CD14-positive monocyte (primary cell): Measurements from ENCODE around the gene SNAI3. TPM values are rescaled to one million over a fixed set of nuclear protein-coding genes. Genes with fewer than 3 reads are reported as not detected.

Experiments used
- DNase-seq, 3 donors: peaks; one replicate each; pipeline ENCODE4 v3.0.0-alpha.2; 2011 to 2022
- H2AFZ ChIP-seq: 2 replicates; pipeline ENCODE4 v1.6.0; 2012; ENCODE audit warnings: mild to moderate bottlenecking, low read depth, low read length, inconsistent platforms; ENCODE audit not compliant: insufficient read depth, poor library complexity, severe bottlenecking
- H3K27ac ChIP-seq, 2 donors: 1 replicate in 1 of 2; 2 replicates in 1 of 2; pipeline ENCODE4 v1.5.1; 2012 to 2013; ENCODE audit warnings: low read length in 2 of 2, control low read depth in 1 of 2, inconsistent platforms in 1 of 2, low read depth in 1 of 2, mild to moderate bottlenecking in 1 of 2
- H3K27me3 ChIP-seq, 2 donors: one replicate each; pipeline versions ENCODE4 v1.6.0 to v1.6.1; 2011 to 2013; ENCODE audit warnings: low read length in 2 of 2; ENCODE audit not compliant: control insufficient read depth in 2 of 2, insufficient read depth in 2 of 2
- H3K36me3 ChIP-seq, 2 donors: replicated peaks in 1 of 2; 1 replicate in 1 of 2; 2 replicates in 1 of 2; pipeline versions ENCODE4 v1.5.1 to v1.6.1; 2012 to 2013; ENCODE audit warnings: low read length in 2 of 2, control low read depth in 1 of 2, inconsistent platforms in 1 of 2, mild to moderate bottlenecking in 1 of 2; ENCODE audit not compliant: insufficient read depth in 2 of 2, control insufficient read depth in 1 of 2
- H3K4me1 ChIP-seq, 2 donors: 1 replicate in 1 of 2; 2 replicates in 1 of 2; pipeline versions ENCODE4 v1.5.1 to v1.6.1; 2012 to 2013; ENCODE audit warnings: low read length in 2 of 2, control low read depth in 1 of 2, inconsistent platforms in 1 of 2, mild to moderate bottlenecking in 1 of 2, moderate library complexity in 1 of 2; ENCODE audit not compliant: insufficient read depth in 2 of 2, control insufficient read depth in 1 of 2
- H3K4me2 ChIP-seq: replicated peaks from 2 replicates; pipeline ENCODE3; 2012; ENCODE audit warnings: low read length, moderate library complexity, mild to moderate bottlenecking; ENCODE audit not compliant: poor library complexity, severe bottlenecking; ENCODE audit errors: extremely low read depth
- H3K4me3 ChIP-seq, 3 experiments: fragments of 200-600 bp in 1 of 3; sonication (generic) in 1 of 3; replicated peaks in 1 of 3; 1 replicate in 2 of 3; 2 replicates in 1 of 3; pipeline ENCODE4 v1.5.1; 2011 to 2013; ENCODE audit warnings: low read length in 3 of 3, mild to moderate bottlenecking in 3 of 3, control low read depth in 2 of 3, low read depth in 2 of 3, inconsistent platforms in 1 of 3, moderate library complexity in 1 of 3
- H3K79me2 ChIP-seq: 2 replicates; pipeline ENCODE4 v1.6.0; 2012; ENCODE audit warnings: mild to moderate bottlenecking, control low read depth, inconsistent platforms, low read length, moderate library complexity; ENCODE audit not compliant: insufficient read depth
- H3K9ac ChIP-seq: 2 replicates; pipeline ENCODE4 v1.6.0; 2017; ENCODE audit warnings: low read length, mild to moderate bottlenecking; ENCODE audit not compliant: insufficient read depth, poor library complexity, severe bottlenecking
- H3K9me3 ChIP-seq, 2 donors: replicated peaks in 1 of 2; 1 replicate in 1 of 2; 2 replicates in 1 of 2; pipeline versions ENCODE4 v1.5.1 to v1.6.1; 2012 to 2013; ENCODE audit warnings: low read length in 2 of 2, control low read depth in 1 of 2; ENCODE audit not compliant: control insufficient read depth in 1 of 2, insufficient read depth in 1 of 2
- H4K20me1 ChIP-seq: 2 replicates; pipeline ENCODE4 v1.6.0; 2012; ENCODE audit warnings: mild to moderate bottlenecking, low read length, control low read depth, moderate library complexity; ENCODE audit not compliant: insufficient read depth
- H3K27ac Mint-ChIP-seq, 7 donors: one replicate each; pipeline ENCODE4 v1.8.0; 2020; ENCODE audit warnings: mild to moderate bottlenecking in 7 of 7, mixed read lengths in 7 of 7, moderate library complexity in 6 of 7, inconsistent platforms in 2 of 7
- H3K27me3 Mint-ChIP-seq, 3 donors: one replicate each; pipeline ENCODE4 v1.8.0; 2021 to 2022; ENCODE audit warnings: low read depth in 3 of 3, mild to moderate bottlenecking in 3 of 3, mixed read lengths in 3 of 3, moderate library complexity in 3 of 3, inconsistent platforms in 1 of 3
- H3K36me3 Mint-ChIP-seq, 2 donors: one replicate each; pipeline ENCODE4 v1.8.0; 2020; ENCODE audit warnings: mixed read lengths in 2 of 2, inconsistent platforms in 1 of 2, mild to moderate bottlenecking in 1 of 2
- H3K4me1 Mint-ChIP-seq: one replicate; pipeline ENCODE4 v1.8.0; 2020; ENCODE audit warnings: mild to moderate bottlenecking, mixed read lengths
- H3K4me3 Mint-ChIP-seq, 2 donors: one replicate each; pipeline ENCODE4 v1.8.0; 2020; ENCODE audit warnings: mild to moderate bottlenecking in 2 of 2, mixed read lengths in 2 of 2, moderate library complexity in 1 of 2
- H3K9me3 Mint-ChIP-seq, 7 donors: one replicate each; pipeline ENCODE4 v1.8.0; 2020 to 2022; ENCODE audit warnings: mixed read lengths in 7 of 7, mild to moderate bottlenecking in 6 of 7, moderate library complexity in 6 of 7, inconsistent platforms in 2 of 7
- CTCF ChIP-seq: fragments of 200-600 bp; IDR thresholded peaks from one replicate; pipeline ENCODE4 v1.8.0; 2022; ENCODE audit warnings: antibody characterized with exemption, mild to moderate bottlenecking
- WGBS: methylation state at CpG from one replicate; pipeline ENCODE4 v1.1.5; 2013; ENCODE audit warnings: missing lambda C conversion rate; ENCODE audit not compliant: insufficient coverage; 5-methylcytosine and 5-hydroxymethylcytosine counted together
- intact Hi-C, 2 donors: fragments of 100-400 bp; cut with micrococcal nuclease; formaldehyde crosslinking; loops; one replicate each; pipeline versions ENCODE4 v1.15.0 to v1.15.1; 2023
- polyA plus RNA-seq, 3 donors: library from polyadenylated mRNA; depleted of rRNA in 1 of 3; unstranded in 2 of 3; stranded (reverse) in 1 of 3; fragments of 300-500 nt in 2 of 3; fragments of >200 nt in 1 of 3; fragmentation: Illumina TruSeq in 2 of 3; gene quantifications; 1 replicate in 2 of 3; 2 replicates in 1 of 3; pipeline ENCODE4 v1.2.3, GENCODE V29; 2012 to 2021

SNAI3 gene
- polyA plus RNA-seq, 3 donors: 4.2 to 6.4 (median 5.3) TPM

GRCh38 chr16:88651989-88652761 lies 34.1 kb downstream of the SNAI3 start:
- peaks cover 36% of the 10 kb centered on the region for H4K20me1 ChIP-seq
- Mint-ChIP-seq H3K27ac (peak overlapping the region; percentile 25 to 95 (median 52)), H3K4me1 (peaks cover 29% of the 10 kb centered on the region), H3K9me3 (no peaks in the 10 kb centered on the region), H3K4me3 (no peak overlapping the region), H3K27me3 (peaks cover 0 to 2% (median 2%) of the 10 kb centered on the region in 3 donors), H3K36me3 (peaks cover 20 to 42% of the 10 kb centered on the region in 2 donors)
- H3K27me3 ChIP-seq: no peaks in the 10 kb centered on the region
- no peak overlapping the region for H2AFZ ChIP-seq
- peak overlapping the region; percentile 83 to 97 for H3K27ac ChIP-seq
- peak overlapping the region in 1 of 3 experiments; percentile 100 for H3K4me3 ChIP-seq
- H3K4me2 ChIP-seq: peak overlapping the region; percentile 93
- TF ChIP-seq CTCF: no peak
- DNase-seq: no peak
- 85% methylated on average over 29 of the region's 29 CpGs for WGBS
- no peaks in the 10 kb centered on the region for H3K9me3 ChIP-seq
- peaks cover 18 to 25% of the 10 kb centered on the region in 2 donors for H3K36me3 ChIP-seq
- H3K9ac ChIP-seq: peak overlapping the region; percentile 93
- peaks cover 37 to 45% of the 10 kb centered on the region in 2 donors for H3K4me1 ChIP-seq
- intact Hi-C loops: loop anchor here (2.0 to 5.0 kb wide), 2 partner anchors 35 kb away; partner anchors contain the start of gene SNAI3 (in 2 of the 2)
- peaks cover 37% of the 10 kb centered on the region for H3K79me2 ChIP-seq

DNA sequence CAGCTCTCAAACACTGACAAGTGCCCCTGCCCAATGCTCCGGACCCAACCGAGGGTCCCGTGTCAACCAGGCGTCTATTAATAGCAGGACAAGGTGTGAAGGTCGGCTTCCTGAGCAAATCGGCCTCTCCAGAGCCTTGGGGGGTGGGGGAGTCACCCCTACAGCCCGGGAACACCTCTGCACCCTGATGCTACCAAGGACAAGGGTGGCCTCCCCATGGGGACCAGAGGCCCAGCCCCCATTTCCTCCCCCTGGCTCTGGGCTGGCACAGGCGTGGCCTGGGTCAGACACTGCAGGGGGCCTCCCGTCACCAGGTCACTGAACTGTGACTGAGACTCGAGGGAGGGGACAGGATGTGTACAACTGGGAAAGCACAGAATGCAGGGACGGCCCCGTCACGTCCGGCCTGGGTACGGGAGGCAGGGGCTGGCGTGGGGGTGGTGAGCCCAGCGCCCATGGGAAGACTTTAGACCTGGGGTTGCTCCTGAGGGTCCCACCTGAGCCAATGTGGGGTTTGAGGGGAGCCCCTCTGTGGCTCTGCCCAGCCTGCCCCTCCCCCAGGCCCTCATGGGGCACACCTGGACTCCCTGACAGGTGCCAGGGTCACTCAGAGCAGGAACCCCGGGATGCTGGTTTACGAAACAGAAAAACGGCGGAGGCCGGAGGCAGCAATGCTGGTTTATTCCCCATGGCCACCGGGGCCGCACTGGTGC lies 34.9 kb downstream of the SNAI3 start:
- H3K36me3 ChIP-seq: peaks cover 24 to 31% of the 10 kb centered on the region in 2 donors
- no peak for TF ChIP-seq CTCF
- Mint-ChIP-seq H3K36me3 (peaks cover 20 to 43% of the 10 kb centered on the region in 2 donors), H3K4me1 (peaks cover 32% of the 10 kb centered on the region), H3K9me3 (no peaks in the 10 kb centered on the region), H3K4me3 (peak overlapping the region; percentile 92 to 97), H3K27ac (peak overlapping the region; percentile 91 to 96 (median 95)), H3K27me3 (peaks cover 0 to 2% (median 2%) of the 10 kb centered on the region in 3 donors)
- WGBS: 35% methylated on average over 14 of the region's 24 CpGs
- H3K9me3 ChIP-seq: no peaks in the 10 kb centered on the region
- intact Hi-C loops: loop anchor here (2.0 to 5.0 kb wide), 2 partner anchors 35 to 36 kb away; partner anchors contain the start of gene SNAI3 (in 2 of the 2)
- peak overlapping the region; percentile 93 for H3K9ac ChIP-seq
- H3K4me2 ChIP-seq: peak overlapping the region; percentile 93
- H3K27ac ChIP-seq: peak overlapping the region; percentile 83 to 97
- H3K27me3 ChIP-seq: no peaks in the 10 kb centered on the region
- H2AFZ ChIP-seq: peak overlapping the region; percentile 52
- H4K20me1 ChIP-seq: peaks cover 44% of the 10 kb centered on the region
- H3K79me2 ChIP-seq: peaks cover 44% of the 10 kb centered on the region
- peaks cover 43 to 52% of the 10 kb centered on the region in 2 donors for H3K4me1 ChIP-seq
- peak overlapping the region; percentile 79 to 100 (median 81) for H3K4me3 ChIP-seq
- DNase-seq: peak; percentile 79 to 96 (median 90)
